HG02970 (cell line): ENCODE measurements around the gene FAM25C.
"Not testable (repeated sequence)": the region's sequence is repeated elsewhere in the genome, so short reads cannot be mapped to it uniquely, and the experiment has no call there.

Source experiments
- ATAC-seq: cut with Tn5 transposase; IDR thresholded peaks from one replicate; pipeline ENCODE4 v1.9.1; 2021; ENCODE audit warnings: mild to moderate bottlenecking, moderate library complexity, moderate number of reproducible peaks; ENCODE audit not compliant: unreplicated experiment, low FRiP score

FAM25C gene

GRCh38 chr10:47999691-48000090, at the start of gene FAM25C:
Gene FAM25C, minus strand, starts transcription at chr10:47999791. Its CDS starts 26 bp downstream, at chr10:47999765.
- not testable (repeated sequence) for ATAC-seq

DNA sequence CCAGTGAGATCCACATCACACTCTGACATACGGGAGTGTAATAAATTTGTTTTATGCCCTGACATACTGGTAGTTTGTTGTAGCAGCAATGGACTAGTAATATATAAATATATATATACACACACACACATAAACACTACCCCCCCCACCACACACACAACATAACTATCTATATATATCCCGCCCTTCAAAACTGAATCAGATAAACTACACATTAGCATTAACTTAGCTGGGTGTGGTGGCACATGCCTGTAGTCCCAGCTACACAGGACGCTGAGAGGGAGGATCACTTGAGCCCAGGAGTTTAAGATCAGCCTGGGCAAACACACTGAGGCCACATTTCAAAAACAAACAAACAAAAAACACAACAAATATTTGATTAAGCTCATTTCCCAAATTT, 45.0 kb upstream of the FAM25C start:
- not testable (repeated sequence) for ATAC-seq

GRCh38 chr10:48031390-48031789, 31.8 kb upstream of the FAM25C start:
- not testable (repeated sequence) for ATAC-seq

DNA sequence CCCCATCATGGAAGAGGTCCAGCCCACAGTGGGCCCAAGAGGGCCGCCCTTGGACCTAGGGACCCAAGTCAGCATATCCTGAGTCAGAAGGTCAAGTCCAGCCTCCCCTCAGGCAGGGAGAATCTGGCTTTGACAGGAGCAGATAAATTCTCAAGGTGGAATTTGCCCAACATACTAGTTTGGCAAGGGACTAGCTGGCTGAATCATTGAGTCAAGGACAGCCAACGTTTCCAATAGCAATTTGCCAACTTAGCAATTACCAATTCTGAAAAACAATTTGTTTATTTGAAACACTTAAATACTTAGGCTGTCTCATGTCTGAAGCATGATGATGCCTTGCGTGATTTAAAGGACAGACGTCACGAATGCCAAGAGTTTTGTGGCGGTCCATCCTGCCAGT, 2.7 kb upstream of the FAM25C start:
- not testable (repeated sequence) for ATAC-seq

DNA sequence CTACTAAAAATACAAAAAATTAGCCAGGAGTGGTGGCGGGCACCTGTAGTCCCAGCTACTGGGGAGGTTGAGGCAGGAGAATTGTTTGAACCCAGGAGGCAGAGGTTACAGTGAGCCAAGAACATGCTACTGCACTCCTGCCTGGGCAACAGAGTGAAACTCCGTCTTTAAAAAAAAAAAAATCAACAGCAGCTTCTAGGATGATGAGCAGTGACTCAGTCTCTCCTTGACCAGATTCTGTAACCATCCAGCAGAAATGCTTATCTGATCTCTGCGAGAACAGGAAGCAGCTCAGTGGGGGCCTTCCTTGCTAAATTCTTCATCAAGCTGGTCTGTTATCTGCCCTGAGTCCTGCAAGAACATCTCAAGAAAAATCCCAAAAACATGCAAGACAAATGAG, 5.5 kb downstream of the FAM25C start:
- ATAC-seq, result not testable (repeated sequence)

GRCh38 chr10:47992560-47992959, 7.0 kb downstream of the FAM25C start:
- ATAC-seq, result not testable (repeated sequence)

DNA sequence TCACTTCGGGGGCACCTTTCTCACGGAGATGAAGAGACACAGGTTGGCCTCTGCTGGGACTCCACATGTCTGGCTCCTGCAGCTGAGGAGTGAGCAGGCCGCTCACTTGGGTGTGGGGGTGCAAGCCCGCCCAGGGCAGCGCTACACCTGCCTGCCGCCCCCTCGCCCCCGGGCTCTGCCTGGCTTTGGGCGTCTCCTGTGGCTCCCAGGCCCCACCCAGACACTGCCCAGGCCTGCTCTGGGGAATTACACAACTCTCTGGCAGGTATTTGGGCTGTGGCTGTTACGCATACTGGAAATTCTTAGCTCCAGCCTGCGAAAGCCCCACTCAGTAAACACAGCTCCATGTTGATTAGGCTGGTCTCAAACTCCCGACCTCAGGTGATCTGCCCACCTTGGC, 7.9 kb downstream of the FAM25C start:
- not testable (repeated sequence) for ATAC-seq

- ATAC-seq, result not testable (repeated sequence)
Observed at GRCh38 chr10:47990097-47990496, 9.5 kb downstream of the FAM25C start.

DNA sequence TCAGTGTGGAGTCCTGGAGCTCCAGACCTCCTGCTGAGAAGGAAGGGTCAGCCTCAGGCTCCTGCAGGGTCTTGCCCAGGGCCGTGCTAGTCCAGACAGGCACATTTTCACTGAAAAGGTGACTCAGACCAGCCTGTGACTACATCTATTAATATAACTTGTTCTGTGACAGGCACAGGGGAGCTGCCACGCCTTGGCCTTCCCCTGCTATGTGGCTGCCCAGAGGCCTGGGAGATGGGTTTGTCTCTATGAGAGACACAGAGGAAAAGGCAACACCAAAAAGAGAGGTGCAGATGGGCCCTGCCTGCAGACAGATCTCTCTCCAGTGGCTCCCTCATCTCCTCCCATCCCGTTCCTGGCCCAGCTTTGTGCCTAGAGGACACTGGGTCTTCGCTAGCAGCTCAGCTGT, 10.0 kb downstream of the FAM25C start:
- ATAC-seq, result not testable (repeated sequence)

GRCh38 chr10:47988718-47989541, 10.7 kb downstream of the FAM25C start:
- ATAC-seq, result not testable (repeated sequence)

DNA sequence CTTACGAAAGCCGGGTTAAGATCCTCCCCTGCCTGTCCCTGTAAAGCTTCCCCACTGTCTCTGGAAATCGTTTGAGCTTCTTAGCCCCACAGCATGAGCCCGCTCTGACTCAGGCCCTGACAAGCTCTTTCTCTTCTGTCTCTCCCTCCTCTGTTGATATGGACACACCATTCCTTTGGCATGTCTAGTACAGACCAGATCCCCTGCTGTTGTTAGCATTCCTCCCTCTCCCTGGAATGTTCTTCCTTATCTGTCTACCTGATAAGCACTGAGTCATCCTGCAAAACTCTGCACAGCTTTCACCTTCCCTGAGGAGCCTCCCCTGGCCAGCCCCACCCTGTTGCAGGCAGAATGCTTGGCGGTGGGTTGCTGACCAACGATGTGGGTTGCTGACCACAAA, 11.6 kb downstream of the FAM25C start:
- ATAC-seq, result not testable (repeated sequence)

DNA sequence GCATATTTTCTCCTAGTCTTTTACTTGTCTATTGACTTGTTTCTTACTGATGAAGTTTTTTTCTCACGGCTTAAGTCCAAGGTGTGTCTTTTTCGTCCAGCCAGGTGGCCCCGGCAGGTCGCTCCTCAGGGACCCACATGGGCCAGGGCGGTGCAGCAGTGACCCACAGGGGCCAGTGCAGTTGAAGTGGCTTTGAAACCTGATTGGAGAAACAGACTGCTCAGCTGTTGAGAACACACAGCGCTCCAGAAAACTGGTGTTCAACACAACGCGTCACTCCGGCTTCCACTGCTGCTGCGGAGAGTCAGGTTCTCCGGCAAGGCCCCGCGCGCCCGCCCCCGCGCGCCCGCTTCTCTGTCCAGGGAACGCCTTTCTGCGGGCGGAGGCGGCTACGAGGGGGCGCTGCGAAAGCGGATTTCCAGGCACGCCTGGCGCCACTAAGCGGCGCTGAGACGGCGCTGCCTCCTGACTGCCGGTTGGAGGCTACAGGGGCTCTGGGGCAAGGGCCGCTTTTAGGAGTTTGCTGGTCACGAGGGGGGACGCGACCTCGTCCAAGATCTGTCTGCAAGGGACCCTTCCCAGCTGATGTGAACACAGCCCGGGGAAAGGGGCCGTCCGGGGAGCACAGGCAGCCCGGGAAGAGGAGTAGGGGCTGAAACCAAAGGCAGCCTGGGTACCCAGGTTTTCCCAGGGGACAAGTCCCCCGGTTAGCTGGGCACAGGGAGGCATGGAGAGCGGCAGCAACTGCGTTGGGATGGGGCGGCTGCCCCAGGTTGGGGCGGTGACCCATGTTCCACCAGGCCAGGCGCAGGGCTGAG, 13.0 kb downstream of the FAM25C start:
- not testable (repeated sequence) for ATAC-seq

DNA sequence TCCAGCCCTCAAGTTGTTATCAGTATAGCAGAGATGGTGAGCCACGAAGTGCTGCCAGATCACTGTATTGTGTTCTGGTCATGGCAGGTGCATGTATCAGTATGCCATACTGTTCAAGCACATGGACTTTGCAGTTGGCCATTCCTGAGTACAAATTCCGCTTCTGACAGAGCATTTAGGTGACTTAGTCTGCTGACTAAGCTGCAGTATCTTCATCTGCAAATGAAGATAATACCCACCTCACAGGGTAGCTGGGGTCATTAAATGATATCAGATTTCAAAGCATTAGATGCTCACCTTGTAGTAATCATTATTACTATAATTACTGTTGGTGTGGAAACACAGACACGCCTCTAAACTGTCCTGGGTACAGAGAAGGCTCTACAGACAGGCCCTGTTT, 24.2 kb downstream of the FAM25C start:
- not testable (repeated sequence) for ATAC-seq

GRCh38 chr10:47973131-47973530, 26.5 kb downstream of the FAM25C start:
- not testable (repeated sequence) for ATAC-seq

DNA sequence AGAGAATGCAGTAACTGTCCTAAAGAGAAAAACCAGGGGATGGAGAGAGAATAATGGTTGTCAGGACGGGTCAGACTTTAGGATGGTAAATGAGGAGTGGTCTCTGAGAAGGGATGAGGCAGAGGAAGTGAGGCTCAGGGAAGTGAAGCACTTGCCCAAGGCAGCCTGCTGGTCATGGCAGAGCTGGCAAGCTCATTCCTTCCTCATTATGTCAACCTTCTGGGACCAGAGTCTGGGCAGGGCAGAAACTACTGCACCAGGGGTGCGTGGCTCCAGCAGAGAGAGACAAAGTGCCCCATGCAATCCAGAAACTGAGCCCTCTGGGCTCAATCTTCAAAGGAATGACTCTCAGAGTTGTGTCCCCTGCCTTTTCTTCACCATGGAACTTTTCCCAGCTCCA, 27.5 kb downstream of the FAM25C start:
- not testable (repeated sequence) for ATAC-seq

- ATAC-seq, result not testable (repeated sequence)
Observed at GRCh38 chr10:47971598-47971997, 28.0 kb downstream of the FAM25C start.

DNA sequence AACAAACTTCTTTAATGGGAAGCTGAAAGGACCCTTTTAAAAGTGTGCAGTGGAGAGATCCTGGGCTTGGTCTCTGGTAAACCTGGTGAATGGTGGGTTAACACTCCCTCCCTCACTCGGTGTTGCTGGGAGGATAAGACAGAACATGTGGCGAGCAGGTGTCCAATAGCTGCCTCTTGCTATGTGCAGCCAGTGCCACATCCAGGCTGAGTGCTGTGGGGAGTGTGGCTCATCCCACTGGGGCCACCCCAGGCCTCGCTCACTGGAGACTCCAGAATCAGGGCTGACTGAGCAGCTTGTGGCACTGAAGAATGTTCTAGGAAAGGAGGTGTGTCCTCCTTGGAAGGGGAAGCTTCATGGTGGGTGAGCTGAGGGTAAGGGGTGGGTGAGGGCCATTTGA, 29.5 kb downstream of the FAM25C start:
- not testable (repeated sequence) for ATAC-seq

DNA sequence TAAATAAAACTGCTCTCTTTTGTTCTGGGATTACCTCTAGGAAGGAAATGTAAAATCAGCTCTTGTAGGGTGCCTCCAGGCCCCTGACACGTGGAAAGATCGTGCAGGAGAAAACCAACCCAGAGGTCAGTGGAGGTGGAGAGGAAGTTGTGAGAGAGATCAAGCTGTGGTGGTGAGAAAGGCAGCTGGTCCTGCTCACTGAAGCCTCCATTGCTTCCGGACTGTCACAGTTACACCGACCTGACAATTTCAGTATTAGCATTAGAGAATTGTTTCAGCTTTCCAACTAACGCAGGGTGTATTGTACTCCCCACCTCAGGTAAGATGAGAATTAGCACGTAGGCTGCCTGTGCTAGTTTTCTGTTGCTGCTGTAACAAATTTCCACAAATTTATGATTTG, 30.6 kb downstream of the FAM25C start:
- ATAC-seq, result not testable (repeated sequence)

DNA sequence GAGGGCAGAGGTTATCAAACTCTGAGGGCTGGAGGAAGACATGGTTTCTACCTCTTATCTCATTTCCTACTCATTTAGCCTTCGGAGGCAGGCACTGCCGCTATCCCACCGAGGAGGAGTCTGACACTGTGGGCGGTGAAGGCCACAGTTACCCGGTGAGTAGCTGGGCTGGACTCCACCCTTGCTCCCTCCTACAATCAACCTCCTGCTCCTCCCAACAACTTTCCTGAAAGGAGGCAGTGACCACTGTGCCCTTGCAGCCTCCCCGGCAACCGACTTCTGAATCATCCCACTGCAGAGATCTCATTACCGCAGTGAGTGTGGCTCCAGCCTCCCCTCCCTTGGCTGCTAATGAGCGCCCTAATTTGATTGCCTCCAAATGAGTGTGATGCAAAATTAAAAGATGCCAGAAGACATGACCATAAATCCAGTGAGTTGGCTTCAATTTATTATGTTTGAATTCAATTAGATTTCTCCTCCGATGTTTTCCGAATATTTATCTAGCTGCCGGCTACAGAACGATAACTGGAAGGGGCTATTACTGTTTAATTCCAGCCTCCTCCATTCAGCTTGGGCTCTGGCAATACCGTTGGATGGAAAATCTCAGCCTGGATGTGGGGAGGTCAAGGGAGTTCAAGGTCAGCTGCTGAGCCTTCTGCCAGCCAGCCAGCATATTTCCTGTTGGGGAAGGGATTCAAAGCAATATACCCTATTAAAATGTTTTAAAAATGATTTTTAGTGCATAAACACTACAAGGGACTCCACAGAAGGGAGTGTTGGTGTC, 35.1 kb downstream of the FAM25C start:
- ATAC-seq, result not testable (repeated sequence)

GRCh38 chr10:47962785-47963184, 36.8 kb downstream of the FAM25C start:
- ATAC-seq, result not testable (repeated sequence)
